ENCODE measurements around the gene SYCE3. TPM values are rescaled to one million over a fixed set of nuclear protein-coding genes. Genes with fewer than 3 reads are reported as not detected.

SYCE3 gene
- 3.5 TPM in 1 of 2 replicates, not detected in the other for total RNA-seq

DNA sequence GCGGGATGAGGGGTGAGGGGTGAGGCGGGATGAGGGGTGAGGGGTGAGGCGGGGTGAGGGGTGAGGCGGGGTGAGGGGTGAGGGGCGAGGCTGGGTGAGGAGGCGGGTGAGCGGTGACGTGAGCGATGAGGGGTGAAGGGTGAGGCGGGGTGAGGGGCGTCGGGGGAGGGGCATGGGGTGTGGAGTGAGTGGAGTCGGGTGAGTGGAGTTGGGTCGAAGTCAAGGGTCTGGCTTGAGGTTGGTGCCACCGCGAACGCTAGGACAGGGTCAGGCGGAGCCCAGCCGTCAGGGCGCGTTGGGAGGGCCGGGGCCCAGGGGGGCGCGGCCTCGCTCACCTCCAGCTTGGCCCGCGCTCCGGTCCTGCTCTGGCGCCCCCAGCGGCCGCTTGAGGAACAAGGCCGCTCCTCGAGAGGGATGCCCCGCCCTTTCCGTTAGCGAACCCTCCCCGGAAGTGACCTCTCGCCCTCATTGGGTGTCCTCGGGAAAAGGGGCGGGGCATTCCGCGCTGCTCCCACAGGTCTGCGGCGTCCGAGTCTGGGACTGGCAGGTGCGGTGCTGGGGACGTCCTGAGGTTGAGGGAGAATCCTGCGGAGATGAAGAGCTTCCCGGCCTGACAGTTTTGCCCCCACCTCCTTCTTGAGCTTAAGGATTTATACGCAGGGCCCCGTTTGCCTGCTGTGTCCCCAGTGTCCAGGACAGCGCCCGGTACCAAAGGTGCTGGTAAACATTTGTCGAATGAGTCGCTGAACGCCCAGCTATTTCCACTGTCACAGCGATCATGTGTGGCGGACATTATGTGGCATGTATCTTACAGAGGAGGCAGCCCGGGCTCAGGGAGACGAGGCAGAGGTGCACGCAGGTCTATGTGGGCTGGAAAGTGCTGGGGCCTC, at the start of gene SYCE3:
SYCE3 (minus strand) TSS at position 397 of the 890 bp plus-strand sequence. CDS start 6,514 bp downstream, outside the sequence.

GRCh38 chr22:50600538-50600937, 37.8 kb upstream of the SYCE3 start, which contains the start of gene MAPK8IP2:
MAPK8IP2 (plus strand) TSS chr22:50600793; CDS start chr22:50600819, 26 bp downstream.

GRCh38 chr22:50582493-50583293, 20.0 kb upstream of the SYCE3 start, which contains the start of gene CHKB:
CHKB (minus strand) TSS chr22:50582849; CDS start chr22:50582781, 68 bp downstream.

GRCh38 chr22:50577987-50578775, 15.5 kb upstream of the SYCE3 start, which contains the start of gene CPT1B:
CPT1B (minus strand) TSS chr22:50578427; CDS start chr22:50577915, 512 bp downstream.

GRCh38 chr22:50545522-50546325, 17.0 kb downstream of the SYCE3 start, which contains the start of gene KLHDC7B:
KLHDC7B (plus strand) TSS chr22:50545899; CDS start chr22:50546244, 345 bp downstream.

GRCh38 chr22:50529897-50530579, 32.7 kb downstream of the SYCE3 start, which contains the start of gene TYMP:
TYMP (minus strand) TSS chr22:50530012; CDS start chr22:50529709, 303 bp downstream.

DNA sequence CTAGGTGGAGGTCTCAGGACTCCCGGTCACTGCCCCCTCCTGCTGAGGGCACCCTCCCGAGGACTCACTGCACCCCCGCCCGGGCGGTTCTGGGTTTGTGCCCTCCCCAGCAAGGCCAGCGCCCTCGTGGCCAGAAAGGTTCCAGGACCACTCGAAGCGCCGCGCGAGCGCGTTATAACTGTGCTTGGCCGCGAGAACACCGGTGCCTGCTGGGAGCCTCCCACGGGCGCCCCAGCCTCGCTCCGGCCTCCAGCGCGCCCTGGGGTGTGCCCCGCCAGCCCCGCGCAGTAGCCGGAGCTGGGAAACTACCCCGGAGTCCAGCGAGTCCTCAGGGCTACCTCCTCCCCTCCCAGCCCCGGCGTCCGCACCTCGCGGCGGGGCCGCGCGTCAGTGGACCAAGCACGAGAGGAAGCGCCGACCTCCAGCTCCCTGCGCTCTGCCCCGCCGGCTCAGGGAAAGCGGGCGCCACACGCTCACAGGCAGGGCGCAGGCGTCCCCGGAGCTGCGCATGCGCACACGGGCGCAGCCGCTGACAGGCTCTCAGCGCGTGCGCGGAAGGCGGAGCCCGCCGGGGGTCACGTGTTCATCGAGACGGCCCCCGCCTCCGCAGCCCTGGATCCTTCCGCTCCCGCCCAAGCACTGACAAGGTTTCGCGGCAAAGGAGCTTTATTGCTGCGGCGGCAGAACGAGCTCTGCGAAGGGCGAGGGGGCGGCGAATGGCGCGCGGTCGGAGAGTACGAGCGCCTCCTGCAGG, 37.4 kb downstream of the SYCE3 start, which contains the start of gene SCO2:
SCO2 (minus strand) TSS at position 495 of the 754 bp plus-strand sequence. CDS start 1,187 bp downstream, outside the sequence.

DNA sequence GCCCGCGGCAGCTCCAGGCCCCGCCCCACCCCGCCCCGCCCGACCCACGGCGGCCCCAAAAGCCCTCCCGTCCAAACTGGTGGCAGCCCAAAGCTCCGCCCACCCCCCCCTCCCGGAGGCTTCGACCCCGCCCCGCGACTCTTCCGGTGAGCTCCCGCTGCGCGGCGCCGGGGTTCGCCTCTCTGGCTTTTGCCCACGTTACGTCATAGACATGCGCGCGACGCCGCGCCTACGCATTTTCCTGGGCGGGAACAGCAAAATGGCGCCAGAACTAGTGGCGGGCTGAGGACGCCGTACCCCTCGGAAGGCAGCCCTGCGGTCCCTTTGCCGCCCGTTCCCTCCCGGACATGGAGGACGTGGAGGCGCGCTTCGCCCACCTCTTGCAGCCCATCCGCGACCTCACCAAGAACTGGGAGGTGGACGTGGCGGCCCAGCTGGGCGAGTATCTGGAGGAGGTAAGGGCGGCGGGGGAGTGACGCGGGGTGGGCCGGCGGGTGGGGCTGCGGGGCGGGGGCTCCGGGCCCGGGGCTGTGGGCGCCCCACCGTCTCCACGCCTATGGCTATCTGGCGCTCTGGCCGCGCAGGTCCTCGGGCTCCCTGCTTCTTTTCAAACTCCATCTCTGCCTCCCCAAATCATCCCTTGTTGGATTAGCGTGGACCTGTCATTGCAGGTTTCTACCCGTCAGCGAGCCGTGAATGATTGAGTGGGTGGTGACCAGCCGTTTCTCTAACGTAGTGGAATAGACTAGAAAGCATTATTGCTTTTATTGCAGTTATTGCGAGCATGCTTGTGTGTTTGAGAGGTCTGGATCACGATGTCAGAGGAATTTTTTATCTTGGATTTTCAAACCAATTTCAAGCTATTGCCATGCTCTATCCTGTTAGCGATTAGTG, 54.5 kb downstream of the SYCE3 start, which contains the start of gene NCAPH2:
NCAPH2 (plus strand) TSS at position 234 of the 894 bp plus-strand sequence; CDS start at position 348, 114 bp downstream.

GRCh38 chr22:50507421-50507990, 55.2 kb downstream of the SYCE3 start, which contains the start of gene LMF2:
LMF2 (minus strand) TSS chr22:50507702; CDS start chr22:50507675, 27 bp downstream.

Other genes with a start within 250 kb of the SYCE3 start
- 1.1 and 1.4 TPM in 2 replicates for gene DENND6B, start 235.9 kb downstream of the SYCE3 start, total RNA-seq
- gene PPP6R2, start 219.6 kb downstream of the SYCE3 start, total RNA-seq: 31.6 and 39.3 TPM in 2 replicates
- gene SBF1, start 87.9 kb downstream of the SYCE3 start, total RNA-seq: 40.4 and 54.6 TPM in 2 replicates
- 2.0 and 9.4 TPM in 2 replicates for gene ADM2, start 81.4 kb downstream of the SYCE3 start, total RNA-seq
- not detected in 2 replicates for gene MIOX, start 76.1 kb downstream of the SYCE3 start, total RNA-seq
- gene LMF2, start 55.2 kb downstream of the SYCE3 start, total RNA-seq: 66.0 and 69.6 TPM in 2 replicates
- 17.7 and 20.5 TPM in 2 replicates for gene NCAPH2, start 54.7 kb downstream of the SYCE3 start, total RNA-seq
- gene SCO2, start 37.3 kb downstream of the SYCE3 start, total RNA-seq: 1.5 and 4.2 TPM in 2 replicates
- gene TYMP, start 32.9 kb downstream of the SYCE3 start, total RNA-seq: 31.7 and 36.5 TPM in 2 replicates
- gene KLHDC7B, start 17.0 kb downstream of the SYCE3 start, total RNA-seq: not detected in 2 replicates
- 0.12 and 0.98 TPM in 2 replicates for gene CPT1B, start 15.5 kb upstream of the SYCE3 start, total RNA-seq
- 16.0 and 18.5 TPM in 2 replicates for gene CHKB, start 19.9 kb upstream of the SYCE3 start, total RNA-seq
- 0.24 and 0.50 TPM in 2 replicates for gene MAPK8IP2, start 37.9 kb upstream of the SYCE3 start, total RNA-seq
- gene ARSA, start 65.2 kb upstream of the SYCE3 start, total RNA-seq: 41.6 and 47.2 TPM in 2 replicates
- 2.4 and 2.6 TPM in 2 replicates for gene SHANK3, start 109.9 kb upstream of the SYCE3 start, total RNA-seq
- gene ACR, start 175.3 kb upstream of the SYCE3 start, total RNA-seq: 0.19 TPM in 1 of 2 replicates, not detected in the other
- 6.1 and 8.9 TPM in 2 replicates for gene RABL2B, start 220.7 kb upstream of the SYCE3 start, total RNA-seq

Measured in cardiac ventricle fibroblast (primary cell).